Heart right ventricle (tissue), 16 donors: ENCODE results near the gene RTN4R. TPM values are rescaled to one million over a fixed set of nuclear protein-coding genes. Genes with fewer than 3 reads are reported as not detected.

Experiments
- ATAC-seq, 8 donors: fragments of 200-7000 bp; cut with Tn5 transposase; one replicate each; pipeline ENCODE4 v1.9.1; 2020; ENCODE audit warnings: mild to moderate bottlenecking in 8 of 8, moderate library complexity in 8 of 8, moderate number of reproducible peaks in 1 of 8
- DNase-seq, 2 donors: peaks; one replicate each; pipeline ENCODE4 v3.0.0-alpha.2; 2020
- H3K27ac ChIP-seq, 10 donors: fragments of 200-600 bp; sonication (generic) in 2 of 10; one replicate each; pipeline versions ENCODE4 v1.5.0 to v1.8.0; 2020 to 2022; ENCODE audit warnings: mild to moderate bottlenecking in 3 of 10
- H3K27me3 ChIP-seq, 7 donors: fragments of 200-600 bp; one replicate each; pipeline ENCODE4 v1.8.0; 2021 to 2022; ENCODE audit warnings: mild to moderate bottlenecking in 2 of 7
- H3K36me3 ChIP-seq, 9 donors: fragments of 200-600 bp; sonication (generic) in 1 of 9; one replicate each; pipeline versions ENCODE4 v1.5.0 to v1.8.0; 2020 to 2022; ENCODE audit warnings: mild to moderate bottlenecking in 2 of 9
- H3K4me1 ChIP-seq, 9 donors: fragments of 200-600 bp; sonication (generic) in 1 of 9; one replicate each; pipeline versions ENCODE4 v1.5.0 to v1.8.0; 2020 to 2022; ENCODE audit warnings: mild to moderate bottlenecking in 4 of 9
- H3K4me3 ChIP-seq, 10 donors: fragments of 200-600 bp; sonication (generic) in 2 of 10; one replicate each; pipeline versions ENCODE4 v1.5.0 to v1.8.0; 2020 to 2022; ENCODE audit warnings: mild to moderate bottlenecking in 7 of 10, moderate library complexity in 2 of 10
- H3K9me3 ChIP-seq, 11 donors: fragments of 200-600 bp in 10 of 11; sonication (generic) in 2 of 11; one replicate each; pipeline versions ENCODE4 v1.5.0 to v1.8.0; 2013 to 2022; ENCODE audit warnings: mild to moderate bottlenecking in 2 of 11, control low read depth in 1 of 11, moderate library complexity in 1 of 11
- CTCF ChIP-seq, 9 donors: fragments of 200-600 bp; sonication (generic) in 2 of 9; IDR thresholded peaks; one replicate each; pipeline versions ENCODE4 v1.5.0 to v1.8.0; 2021 to 2022; ENCODE audit warnings: antibody characterized with exemption in 9 of 9, mild to moderate bottlenecking in 5 of 9, moderate library complexity in 1 of 9
- WGBS, 2 donors: extraction: QIAGEN DNeasy Blood & Tissue Kit; methylation state at CpG; one replicate each; pipeline ENCODE4 v1.1.7; 2013; ENCODE audit warnings: inconsistent platforms in 1 of 2; 5-methylcytosine and 5-hydroxymethylcytosine counted together
- intact Hi-C, 10 donors: fragments of 100-400 bp; cut with DNase I; formaldehyde crosslinking; loops; one replicate each; pipeline versions ENCODE4 v1.11.1 to v1.14.2; 2022
- polyA plus RNA-seq, 2 donors: library from polyadenylated mRNA; stranded (reverse); fragments of 200-250 nt; gene quantifications; one replicate each; pipeline ENCODE4 v1.2.3, GENCODE V29; 2013
- total RNA-seq, 10 donors: library from RNA; stranded (reverse); fragmentation: NEBNext Ultra II Directional in 3 of 10; extraction: Animal tissue kit (Norgen Biotek cat#: 25700) in 3 of 10; gene quantifications; one replicate each; pipeline versions ENCODE4 v1.2.1 to v1.2.4, GENCODE V29; 2021 to 2023
- donor health status: Arrhythmogenic right ventricular cardiomyopathy.
- donor health status: ischemic (EF 13 %, LVEDD 7.1; RV severe dilation, severe dysfunction).
- donor health status: healthy with polysubstance abuse.
- donor health status: DM: no; HTN: yes; CAD: no.
- donor health status: DM: no; HTN: no; CAD: no.
- donor health status: ischemic (EF 25% LVEDD 6.9; RV normal size, moderate dysfunction).
- donor health status: ischemic (EF 25% LVEDD 5.7; RV mildly dilated, moderate dysfunction).
- donor health status: healthy.
- donor health status: DM: yes; HTN: yes; CAD: no.
- donor health status: Ischemic cardiomyopathy.
- donor health status: ischemic (EF 35%, LVEDD 5.7; RV mildly dilated, moderate dysfunction).
- donor health status: nonischemic (EF 11% LVEDD 7.7; RV severe dilation, severe dysfunction).
- donor health status: DM: yes; HTN: yes; CAD: no.
- donor health status: PGD.
- donor health status: ischemic (EF 29% LVEDD 5.4; RV normal size, mild dysfunction).
- donor health status: nonischemic (EF 23%, LVEDD 6.1; RV moderate dilation, normal function).

The RTN4R gene
- total and polyA plus RNA-seq, 12 donors = 0.56 to 2.5 (median 0.93) TPM

DNA sequence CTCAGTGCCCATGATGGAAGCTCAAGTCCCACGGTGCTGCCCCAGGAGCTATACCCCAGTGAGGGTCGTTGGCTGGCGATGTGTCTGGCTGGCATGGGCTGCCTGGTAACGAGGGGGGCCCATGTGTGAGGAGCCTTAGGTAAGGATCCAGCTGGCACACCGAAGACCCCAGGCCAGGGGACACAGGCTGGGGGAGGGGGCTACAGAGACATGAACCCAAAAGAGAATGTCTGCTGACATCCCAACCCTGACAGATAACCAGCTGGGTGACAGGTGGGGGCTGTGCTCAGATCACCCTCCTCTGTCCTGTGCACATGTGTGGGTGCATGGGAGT lies 39.2 kb downstream of the RTN4R start:
- Histone ChIP-seq H3K4me3 (no peak overlapping the region), H3K9me3 (no peaks in the 10 kb centered on the region), H3K27ac (no peak overlapping the region), H3K36me3 (no peaks in the 10 kb centered on the region), H3K27me3 (no peaks in the 10 kb centered on the region), H3K4me1 (peaks cover 0 to 17% (median 14%) of the 10 kb centered on the region in 9 donors)
- no peak for ATAC-seq
- no peak for TF ChIP-seq CTCF (IDR thresholded peaks at IDR 0.05)
- intact Hi-C loops = no loop called here
- WGBS, 2 donors = 92% methylated on average over 5 of the region's 5 CpGs
- no peak for DNase-seq

GRCh38 chr22:20228055-20228938 lies 39.8 kb downstream of the RTN4R start:
- Histone ChIP-seq H3K27me3 (no peaks in the 10 kb centered on the region), H3K4me3 (no peak overlapping the region), H3K27ac (no peak overlapping the region), H3K9me3 (no peaks in the 10 kb centered on the region), H3K36me3 (no peaks in the 10 kb centered on the region), H3K4me1 (peaks cover 0 to 17% (median 14%) of the 10 kb centered on the region in 9 donors)
- peak in 3 of 8 donors; percentile 19 to 40 (median 31) for ATAC-seq
- intact Hi-C loops = no loop called here
- 86 to 87% methylated on average over 23 of the region's 23 CpGs for WGBS, 2 donors
- no peak for TF ChIP-seq CTCF (IDR thresholded peaks at IDR 0.05)
- DNase-seq = no peak

- ATAC-seq = no peak
- Histone ChIP-seq H3K9me3 (no peaks in the 10 kb centered on the region), H3K4me3 (no peak overlapping the region), H3K27ac (no peak overlapping the region), H3K36me3 (no peaks in the 10 kb centered on the region), H3K4me1 (peaks cover 0 to 22% (median 14%) of the 10 kb centered on the region in 9 donors), H3K27me3 (no peaks in the 10 kb centered on the region)
- no peak for TF ChIP-seq CTCF (IDR thresholded peaks at IDR 0.05)
- intact Hi-C loops = no loop called here
- no peak for DNase-seq
- WGBS, 2 donors = 73 to 84% methylated on average over 7 of the region's 7 CpGs
Measured at GRCh38 chr22:20227363-20227762, 40.8 kb downstream of the RTN4R start.

- Histone ChIP-seq H3K4me1 (peaks cover 0 to 27% (median 15%) of the 10 kb centered on the region in 9 donors), H3K36me3 (no peaks in the 10 kb centered on the region), H3K27ac (no peak overlapping the region), H3K9me3 (no peaks in the 10 kb centered on the region), H3K4me3 (no peak overlapping the region), H3K27me3 (no peaks in the 10 kb centered on the region)
- WGBS, 2 donors = 82 to 85% methylated on average over 17 of the region's 17 CpGs
- DNase-seq (no peak), ATAC-seq (no peak)
- intact Hi-C loops = no loop called here
- TF ChIP-seq CTCF (IDR thresholded peaks at IDR 0.05) = no peak
Measured at GRCh38 chr22:20226760-20227350, 41.3 kb downstream of the RTN4R start.
